Peyer's patch (tissue), 4 donors: ENCODE measurements around the gene SPATA4.

Experiments used
- POLR2A ChIP-seq, 2 donors: fragments of 450-650 bp; IDR thresholded peaks; one replicate each; pipeline ENCODE4 v1.5.1; 2017; ENCODE audit warnings: antibody characterized with exemption in 2 of 2, mild to moderate bottlenecking in 2 of 2, moderate library complexity in 2 of 2
- TF ChIP-seq, protein P1 (sequence below), 6 experiments: fragments of 450-650 bp in 4 of 6; fragments of 200-600 bp in 2 of 6; sonication (generic) in 1 of 6; IDR thresholded peaks; one replicate each; pipeline ENCODE4 v1.5.1; 2017 to 2019; ENCODE audit warnings: antibody characterized with exemption in 6 of 6, mild to moderate bottlenecking in 3 of 6, moderate library complexity in 1 of 6

DNA sequence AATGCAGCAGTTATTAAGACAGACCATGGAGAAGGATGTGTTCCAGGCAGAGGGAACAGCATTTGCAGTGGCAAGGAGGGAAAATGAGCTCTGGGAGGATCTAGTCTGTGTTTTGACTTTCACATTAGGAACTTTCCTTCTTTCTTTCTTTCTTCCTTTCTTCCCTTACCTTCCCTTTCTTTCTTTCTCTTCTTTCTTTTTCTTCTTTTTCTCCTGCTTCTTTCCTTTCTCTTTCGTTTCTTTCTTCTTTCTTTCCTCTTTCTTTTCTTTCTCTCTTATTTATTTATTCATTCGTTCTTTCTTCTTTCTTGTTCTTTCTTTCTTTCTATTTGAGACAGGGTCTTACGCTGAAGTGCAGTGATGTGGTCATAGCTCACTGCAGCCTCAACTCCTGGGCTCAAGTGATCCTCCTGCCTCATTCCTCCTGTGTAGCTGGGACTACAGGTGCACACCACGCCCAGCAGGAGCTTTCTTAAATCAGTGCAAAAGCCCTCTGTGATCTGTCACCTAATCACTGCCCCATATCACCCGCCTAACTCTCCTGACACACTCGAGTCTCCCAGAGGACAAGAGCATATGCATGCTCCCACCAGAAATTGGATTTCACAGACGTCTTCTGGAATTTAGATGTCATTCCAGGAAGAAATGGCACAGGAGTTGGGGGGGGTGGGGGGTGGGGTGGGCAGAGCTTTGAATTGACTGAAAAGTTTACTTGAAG, 15.4 kb upstream of the SPATA4 start:
- TF ChIP-seq, protein P1, sequence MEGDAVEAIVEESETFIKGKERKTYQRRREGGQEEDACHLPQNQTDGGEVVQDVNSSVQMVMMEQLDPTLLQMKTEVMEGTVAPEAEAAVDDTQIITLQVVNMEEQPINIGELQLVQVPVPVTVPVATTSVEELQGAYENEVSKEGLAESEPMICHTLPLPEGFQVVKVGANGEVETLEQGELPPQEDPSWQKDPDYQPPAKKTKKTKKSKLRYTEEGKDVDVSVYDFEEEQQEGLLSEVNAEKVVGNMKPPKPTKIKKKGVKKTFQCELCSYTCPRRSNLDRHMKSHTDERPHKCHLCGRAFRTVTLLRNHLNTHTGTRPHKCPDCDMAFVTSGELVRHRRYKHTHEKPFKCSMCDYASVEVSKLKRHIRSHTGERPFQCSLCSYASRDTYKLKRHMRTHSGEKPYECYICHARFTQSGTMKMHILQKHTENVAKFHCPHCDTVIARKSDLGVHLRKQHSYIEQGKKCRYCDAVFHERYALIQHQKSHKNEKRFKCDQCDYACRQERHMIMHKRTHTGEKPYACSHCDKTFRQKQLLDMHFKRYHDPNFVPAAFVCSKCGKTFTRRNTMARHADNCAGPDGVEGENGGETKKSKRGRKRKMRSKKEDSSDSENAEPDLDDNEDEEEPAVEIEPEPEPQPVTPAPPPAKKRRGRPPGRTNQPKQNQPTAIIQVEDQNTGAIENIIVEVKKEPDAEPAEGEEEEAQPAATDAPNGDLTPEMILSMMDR (IDR thresholded peaks at IDR 0.05): no peak
- TF ChIP-seq POLR2A (IDR thresholded peaks at IDR 0.05): no peak
